ENCODE results near the gene RERE.

RERE gene

GRCh38 chr1:8429549-8430110, 387.8 kb downstream of the RERE start:
- H3K4me3 Mint-ChIP-seq, result no peak overlapping the region
- H3K27me3 Mint-ChIP-seq, result no peaks in the 10 kb centered on the region
- no peaks in the 10 kb centered on the region for H3K9me3 Mint-ChIP-seq
- no peak overlapping the region for H3K27ac Mint-ChIP-seq
- DNase-seq (no peak), ATAC-seq (no peak)
- H3K4me1 Mint-ChIP-seq, result peaks cover 73% of the 10 kb centered on the region

- no peaks in the 10 kb centered on the region for H3K27me3 Mint-ChIP-seq
- no peaks in the 10 kb centered on the region for H3K9me3 Mint-ChIP-seq
- DNase-seq (no peak), ATAC-seq (no peak)
- peaks cover 80% of the 10 kb centered on the region for H3K4me1 Mint-ChIP-seq
- no peak overlapping the region for H3K27ac Mint-ChIP-seq
- H3K4me3 Mint-ChIP-seq, result no peak overlapping the region
These were observed 389.0 kb downstream of the RERE start for GRCh38 chr1:8428441-8428840.

GRCh38 chr1:8427986-8428385, 389.5 kb downstream of the RERE start:
- Mint-ChIP-seq H3K27me3 (no peaks in the 10 kb centered on the region), H3K27ac (no peak overlapping the region)
- ATAC-seq, result no peak

GRCh38 chr1:8427493-8427892, 389.9 kb downstream of the RERE start:
- peaks cover 80% of the 10 kb centered on the region for H3K4me1 Mint-ChIP-seq
- DNase-seq (peak; percentile 43 to 47), ATAC-seq (peak; percentile 55)
- H3K4me3 Mint-ChIP-seq, result peak overlapping the region; percentile 24 to 55
- H3K27me3 Mint-ChIP-seq, result no peaks in the 10 kb centered on the region
- no peaks in the 10 kb centered on the region for H3K9me3 Mint-ChIP-seq
- H3K27ac Mint-ChIP-seq, result no peak overlapping the region

More at GRCh38 chr1:8427986-8428385, 389.5 kb downstream of the RERE start:
- peaks cover 80% of the 10 kb centered on the region for H3K4me1 Mint-ChIP-seq
- no peak for DNase-seq
- no peaks in the 10 kb centered on the region for H3K9me3 Mint-ChIP-seq
- H3K4me3 Mint-ChIP-seq, result peak overlapping the region in 1 of 2 donors; percentile 10

GRCh38 chr1:8426996-8427395, 390.4 kb downstream of the RERE start:
- ATAC-seq (no peak), DNase-seq (no peak)
- Mint-ChIP-seq H3K4me3 (peak overlapping the region; percentile 24 to 55), H3K27me3 (no peaks in the 10 kb centered on the region), H3K9me3 (no peaks in the 10 kb centered on the region), H3K4me1 (peaks cover 76% of the 10 kb centered on the region), H3K27ac (peak overlapping the region in 1 of 2 donors; percentile 29)

- Mint-ChIP-seq H3K27ac (no peak overlapping the region), H3K4me3 (no peak overlapping the region), H3K27me3 (no peaks in the 10 kb centered on the region), H3K9me3 (no peaks in the 10 kb centered on the region), H3K4me1 (peaks cover 64% of the 10 kb centered on the region)
- DNase-seq, result no peak
- ATAC-seq, result no peak
These were observed 391.7 kb downstream of the RERE start for GRCh38 chr1:8425781-8426161.

- Mint-ChIP-seq H3K4me3 (no peak overlapping the region), H3K4me1 (peaks cover 58% of the 10 kb centered on the region), H3K27ac (peak overlapping the region in 1 of 2 donors; percentile 34), H3K27me3 (no peaks in the 10 kb centered on the region), H3K9me3 (no peaks in the 10 kb centered on the region)
- ATAC-seq (peak; percentile 5), DNase-seq (no peak)
These were observed 392.2 kb downstream of the RERE start for GRCh38 chr1:8425150-8425780.

GRCh38 chr1:8424539-8425116, 392.8 kb downstream of the RERE start:
- DNase-seq (peak; percentile 39 to 44), ATAC-seq (peak; percentile 54)
- no peaks in the 10 kb centered on the region for H3K9me3 Mint-ChIP-seq
- H3K27ac Mint-ChIP-seq, result peak overlapping the region; percentile 94 to 97
- H3K4me1 Mint-ChIP-seq, result peaks cover 53% of the 10 kb centered on the region
- peak overlapping the region; percentile 86 to 96 for H3K4me3 Mint-ChIP-seq
- no peaks in the 10 kb centered on the region for H3K27me3 Mint-ChIP-seq

- peak overlapping the region; percentile 86 to 96 for H3K4me3 Mint-ChIP-seq
- H3K9me3 Mint-ChIP-seq, result no peaks in the 10 kb centered on the region
- peaks cover 46% of the 10 kb centered on the region for H3K4me1 Mint-ChIP-seq
- H3K27me3 Mint-ChIP-seq, result no peaks in the 10 kb centered on the region
- DNase-seq, result peak; percentile 67 to 68
- ATAC-seq, result peak; percentile 72
- peak overlapping the region; percentile 94 to 97 for H3K27ac Mint-ChIP-seq
These were observed 393.5 kb downstream of the RERE start for GRCh38 chr1:8423692-8424538.

GRCh38 chr1:8423269-8423691, 394.2 kb downstream of the RERE start:
- Mint-ChIP-seq H3K27me3 (no peaks in the 10 kb centered on the region), H3K9me3 (no peaks in the 10 kb centered on the region), H3K27ac (peak overlapping the region; percentile 87 to 94), H3K4me1 (peaks cover 46% of the 10 kb centered on the region), H3K4me3 (no peak overlapping the region)
- DNase-seq, result peak; percentile 38 to 52
- ATAC-seq, result peak; percentile 31

GRCh38 chr1:8422510-8423268, 394.8 kb downstream of the RERE start:
- DNase-seq (no peak), ATAC-seq (no peak)
- Mint-ChIP-seq H3K4me1 (peaks cover 46% of the 10 kb centered on the region), H3K27me3 (no peaks in the 10 kb centered on the region), H3K27ac (peak overlapping the region; percentile 87 to 94), H3K9me3 (no peaks in the 10 kb centered on the region), H3K4me3 (no peak overlapping the region)

GRCh38 chr1:8421721-8422120, 395.7 kb downstream of the RERE start:
- H3K4me3 Mint-ChIP-seq, result no peak overlapping the region
- no peak for ATAC-seq
- H3K9me3 Mint-ChIP-seq, result no peaks in the 10 kb centered on the region
- H3K4me1 Mint-ChIP-seq, result peaks cover 39% of the 10 kb centered on the region
- no peak overlapping the region for H3K27ac Mint-ChIP-seq
- no peaks in the 10 kb centered on the region for H3K27me3 Mint-ChIP-seq
- no peak for DNase-seq

- H3K27ac Mint-ChIP-seq, result no peak overlapping the region
These were observed 397.1 kb downstream of the RERE start for GRCh38 chr1:8420318-8420717.

GRCh38 chr1:8419861-8420260, 397.6 kb downstream of the RERE start:
- Mint-ChIP-seq H3K9me3 (no peaks in the 10 kb centered on the region), H3K4me1 (peaks cover 21% of the 10 kb centered on the region)

More at GRCh38 chr1:8420318-8420717, 397.1 kb downstream of the RERE start:
- Mint-ChIP-seq H3K4me3 (no peak overlapping the region), H3K4me1 (peaks cover 25% of the 10 kb centered on the region), H3K9me3 (no peaks in the 10 kb centered on the region), H3K27me3 (no peaks in the 10 kb centered on the region)
- DNase-seq, result no peak
- no peak for ATAC-seq

GRCh38 chr1:8419172-8419571, 398.3 kb downstream of the RERE start:
- ATAC-seq (no peak), DNase-seq (no peak)
- Mint-ChIP-seq H3K4me1 (peaks cover 14% of the 10 kb centered on the region), H3K27ac (no peak overlapping the region), H3K4me3 (no peak overlapping the region), H3K27me3 (no peaks in the 10 kb centered on the region), H3K9me3 (no peaks in the 10 kb centered on the region)

More at GRCh38 chr1:8419861-8420260, 397.6 kb downstream of the RERE start:
- no peak overlapping the region for H3K4me3 Mint-ChIP-seq
- H3K27me3 Mint-ChIP-seq, result no peaks in the 10 kb centered on the region
- no peak overlapping the region for H3K27ac Mint-ChIP-seq
- ATAC-seq (no peak), DNase-seq (no peak)
